Stimulated activated CD8-positive, alpha-beta memory T cell treated with anti-CD3 and anti-CD28 coated beads, Interleukin-15, amount 100 ng/mL, for 48 hours (primary cell): ENCODE measurements around the gene MUC5AC.
A peak's percentile ranks its signal among the peaks of the same experiment; 100 is the strongest.
"Not testable (repeated sequence)": the region's sequence is repeated elsewhere in the genome, so short reads cannot be mapped to it uniquely, and the experiment has no call there.

Experiments used
- DNase-seq, 2 donors: peaks; one replicate each; pipeline ENCODE4 v3.0.0-alpha.2; 2020; ENCODE audit warnings: low read depth in 2 of 2

The MUC5AC gene

DNA sequence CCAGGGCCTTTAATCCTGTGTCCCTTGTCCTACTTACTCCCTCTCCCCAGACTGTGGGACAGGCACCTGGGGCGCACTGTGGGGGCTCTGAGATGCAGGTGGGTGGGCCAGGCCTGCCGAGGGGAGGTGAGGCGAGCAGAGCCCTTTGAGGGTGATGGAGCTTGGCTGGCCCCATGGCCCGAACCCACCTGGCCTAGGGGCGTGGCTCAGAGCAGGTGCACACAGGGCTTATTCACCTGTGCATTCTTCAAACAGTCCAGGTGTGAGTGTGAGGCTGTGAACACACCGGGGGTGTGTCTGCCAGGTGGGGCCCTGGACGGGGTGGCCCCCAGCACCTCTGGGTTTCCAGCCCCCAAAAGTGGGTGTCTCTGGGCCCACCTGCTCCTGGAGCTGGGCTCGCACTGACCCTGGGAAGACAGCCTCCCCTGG lies 9.0 kb upstream of the MUC5AC start:
- no peak for DNase-seq

DNA sequence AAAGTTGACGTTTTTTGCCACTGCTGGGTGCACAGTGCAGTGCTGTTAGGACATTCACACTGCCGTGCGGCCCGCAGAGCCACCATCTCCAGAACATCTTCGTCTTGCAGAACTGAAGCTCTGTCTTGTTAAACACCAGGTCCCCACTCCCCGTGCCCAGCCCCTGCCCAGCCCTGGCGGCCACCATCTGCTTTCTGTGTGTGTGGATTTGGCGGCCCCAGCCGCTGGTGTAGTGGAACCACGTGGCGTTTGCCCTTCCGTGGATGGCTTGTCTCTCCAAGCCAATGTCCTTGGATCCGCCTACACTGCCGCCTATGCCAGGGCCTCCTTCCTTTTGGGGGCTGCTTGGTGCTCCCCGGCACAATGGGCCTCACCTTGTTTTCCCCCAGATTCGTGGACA lies 8.2 kb upstream of the MUC5AC start:
- DNase-seq = no peak

DNA sequence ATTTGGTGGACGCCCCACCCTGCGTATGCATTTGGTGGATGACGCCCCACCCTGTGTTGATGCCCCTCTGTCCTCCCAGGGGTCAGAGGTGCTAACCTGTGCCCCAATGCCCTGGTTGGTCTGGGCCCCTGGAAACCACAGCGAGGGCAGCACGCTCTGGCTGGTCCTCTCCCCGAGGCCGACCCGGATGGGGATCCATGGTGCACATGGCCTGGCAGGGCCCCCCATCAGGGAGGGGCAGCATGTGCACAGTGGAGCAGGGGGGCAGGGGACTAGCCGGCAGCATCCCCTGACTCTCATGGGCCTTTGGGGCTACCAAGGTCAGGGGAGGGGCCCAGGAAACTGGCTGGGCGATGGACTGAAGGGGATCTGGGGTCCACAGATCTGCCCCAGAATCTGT lies 7.6 kb upstream of the MUC5AC start:
- no peak for DNase-seq

DNA sequence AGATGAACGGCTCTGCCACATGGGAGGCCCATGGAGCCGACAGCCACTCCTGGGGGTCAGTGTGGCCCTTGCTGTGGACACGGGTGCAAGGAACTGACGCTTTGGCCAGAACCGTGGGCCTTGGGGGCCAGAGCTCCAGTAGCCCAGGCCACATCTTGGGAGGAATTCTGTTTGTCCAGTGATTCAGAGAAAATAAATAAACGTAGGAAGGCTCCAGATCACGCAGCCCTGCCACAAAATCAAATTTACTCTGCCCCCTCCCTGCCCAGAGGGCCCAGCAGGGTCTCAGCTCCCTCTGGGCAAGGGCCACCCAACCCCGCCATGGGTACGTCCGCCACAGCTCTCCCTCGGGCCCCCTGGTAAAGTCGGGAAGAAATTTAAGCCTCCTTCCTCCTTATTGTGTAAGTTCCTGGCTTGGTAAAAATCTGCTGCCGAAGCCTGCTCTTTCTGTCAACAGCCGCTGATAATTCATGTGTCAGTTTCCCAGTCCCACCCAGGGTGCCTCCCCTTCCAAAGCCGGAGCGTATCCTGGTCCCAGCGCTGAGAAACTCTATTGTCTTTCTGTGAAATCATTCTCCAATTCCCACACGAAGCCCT lies 6.9 kb upstream of the MUC5AC start:
- no peak for DNase-seq

DNA sequence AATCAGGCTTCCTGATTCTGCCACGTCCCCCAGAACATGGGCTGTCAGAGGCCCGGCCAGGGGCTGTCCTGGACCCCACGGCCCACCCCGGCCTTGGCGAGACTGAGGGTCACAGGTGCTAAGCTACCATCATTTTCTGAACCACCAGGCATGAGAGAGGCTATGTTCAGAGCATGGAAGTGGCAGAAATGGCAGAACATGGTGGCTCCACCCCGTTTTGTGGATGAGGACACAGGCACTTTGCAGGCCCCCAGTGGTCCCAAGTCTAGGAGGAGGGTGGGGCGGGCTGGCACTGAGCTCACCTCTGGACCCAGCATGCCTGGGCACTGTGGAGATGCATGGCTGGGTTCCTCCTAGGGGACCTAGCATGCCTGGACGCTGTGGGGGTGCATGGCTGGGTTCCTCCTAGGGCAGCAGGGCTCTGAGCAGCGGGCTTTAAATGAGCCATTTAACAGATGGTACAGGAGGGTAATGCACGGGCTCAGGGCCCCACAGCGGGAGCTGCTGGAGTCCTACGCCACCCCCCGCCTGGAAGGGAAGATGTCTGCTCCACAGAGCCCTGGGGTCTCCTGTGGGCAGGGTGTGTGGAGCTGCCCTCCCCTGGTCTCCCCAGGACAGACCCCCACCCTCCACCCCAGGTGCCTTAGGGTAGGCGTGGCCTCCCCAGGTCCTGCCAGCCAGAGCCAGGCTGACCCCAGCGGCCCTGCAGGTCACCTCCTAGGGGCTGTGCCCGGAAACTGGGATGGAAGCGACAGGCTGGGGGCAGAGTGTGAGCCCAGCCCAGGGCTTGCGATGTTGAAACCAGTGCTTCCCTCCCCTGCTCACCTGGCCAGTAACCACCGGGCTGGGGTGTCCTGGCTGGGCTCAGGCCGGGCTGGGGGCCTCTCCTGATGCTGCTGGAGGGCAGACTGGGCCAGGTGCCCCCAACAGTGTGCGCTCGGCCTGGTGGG lies 6.1 kb upstream of the MUC5AC start:
- no peak for DNase-seq

DNA sequence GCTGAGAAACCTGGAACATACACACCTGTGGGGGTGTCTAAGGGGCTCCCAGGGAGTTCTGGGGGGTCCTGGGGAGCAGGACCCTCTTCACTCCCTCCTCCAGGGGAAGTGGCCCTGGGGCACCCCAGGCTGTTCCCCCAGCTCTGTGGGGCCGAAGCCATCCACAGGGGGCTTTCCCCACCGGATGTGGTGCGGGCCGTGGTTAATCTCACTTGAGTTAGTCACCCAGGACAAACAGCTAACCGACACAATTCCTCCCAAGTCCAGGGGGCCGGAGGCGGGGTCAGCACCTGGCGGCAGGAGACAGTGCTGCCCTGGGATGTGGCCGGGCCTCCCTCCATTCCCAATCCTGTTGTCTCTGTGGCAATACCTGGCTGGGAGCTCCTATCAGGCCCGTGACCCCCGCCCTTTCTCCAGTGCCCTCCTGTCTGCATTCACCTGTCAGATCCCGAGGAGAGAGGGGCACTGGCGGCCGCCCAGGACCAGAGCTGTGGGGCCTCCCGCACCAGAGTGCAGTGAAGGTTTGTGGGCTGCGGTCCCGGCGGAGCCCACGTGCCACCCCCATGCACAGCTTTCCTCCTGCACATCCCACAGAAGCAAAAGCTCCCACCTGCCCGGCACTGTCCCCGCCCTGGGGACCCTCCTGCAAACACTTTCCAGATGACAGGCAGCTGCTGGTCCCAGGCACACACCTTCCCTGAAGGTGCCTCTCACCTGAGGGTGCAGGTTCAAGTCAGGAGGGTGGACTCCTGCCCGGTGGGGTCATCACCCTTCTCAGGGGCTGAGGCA lies 5.2 kb upstream of the MUC5AC start:
- DNase-seq = peak in 1 of 2 donors; percentile 47

DNA sequence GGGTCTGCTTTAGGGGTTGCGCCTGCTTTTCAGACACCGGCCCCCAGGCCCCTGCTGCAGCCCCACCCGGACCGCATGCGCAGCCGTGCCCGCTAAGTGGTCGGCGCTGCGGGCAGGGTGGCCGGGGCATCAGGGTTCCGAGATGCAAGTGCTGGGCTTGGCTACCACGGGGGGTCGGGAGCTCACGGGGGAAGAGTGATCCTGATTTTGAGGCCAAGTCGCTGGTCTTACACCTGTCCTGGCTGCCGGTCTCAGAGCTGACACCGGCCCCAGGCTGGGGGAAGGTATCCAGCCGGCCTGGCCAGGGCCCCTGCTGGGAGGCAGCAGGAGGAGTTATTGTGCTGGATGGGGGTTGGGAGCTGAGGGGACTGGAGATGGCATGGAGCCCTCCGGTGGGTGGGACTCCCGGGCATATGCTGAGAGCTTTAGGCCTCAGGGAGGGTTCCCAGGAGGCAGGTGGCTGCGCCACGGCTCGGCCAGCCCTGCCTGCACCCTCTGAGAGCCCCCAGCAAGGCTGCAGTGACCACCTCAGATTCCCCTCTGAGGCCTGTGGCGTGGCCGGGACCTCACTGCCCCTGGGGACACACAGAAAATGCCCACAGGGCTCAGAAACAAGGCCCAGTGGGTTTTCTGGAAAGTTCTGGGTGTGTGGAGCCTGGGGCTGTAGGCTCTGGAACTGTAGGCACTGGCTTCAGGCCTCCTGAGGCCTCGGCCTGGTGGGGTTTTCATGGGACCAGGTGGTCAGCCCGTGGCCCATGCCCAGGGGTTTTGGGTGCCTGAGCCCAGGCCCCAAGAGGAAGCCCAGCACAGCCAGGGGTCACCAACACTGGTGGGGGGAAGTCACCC lies 4.4 kb upstream of the MUC5AC start:
- DNase-seq = no peak

DNA sequence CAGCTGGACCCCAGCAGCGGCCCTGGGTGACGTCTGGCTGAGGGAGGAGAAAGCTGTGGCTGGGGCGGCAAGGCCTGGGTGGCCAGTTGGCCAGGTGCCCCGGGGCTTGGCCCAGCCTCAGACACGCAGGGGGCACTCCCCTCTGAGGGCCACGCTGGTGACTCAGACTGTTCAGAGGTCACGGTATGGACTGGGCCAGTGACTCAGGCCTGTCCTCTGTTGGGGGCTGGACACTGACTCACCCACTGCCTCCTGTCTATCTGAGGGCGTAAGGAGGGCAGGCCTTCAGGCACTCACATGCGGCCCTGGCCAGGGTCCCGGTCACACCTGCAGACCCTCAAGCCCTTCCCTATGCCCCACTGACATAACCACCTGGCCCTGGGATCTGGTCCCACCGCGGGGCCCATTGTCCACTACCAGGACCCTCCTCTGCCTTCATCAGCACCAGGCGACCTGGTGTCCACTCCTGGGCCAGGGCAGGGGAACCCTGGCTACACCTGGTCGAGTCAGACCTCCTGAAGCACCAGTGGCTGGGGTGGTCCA lies 3.7 kb upstream of the MUC5AC start:
- no peak for DNase-seq

DNA sequence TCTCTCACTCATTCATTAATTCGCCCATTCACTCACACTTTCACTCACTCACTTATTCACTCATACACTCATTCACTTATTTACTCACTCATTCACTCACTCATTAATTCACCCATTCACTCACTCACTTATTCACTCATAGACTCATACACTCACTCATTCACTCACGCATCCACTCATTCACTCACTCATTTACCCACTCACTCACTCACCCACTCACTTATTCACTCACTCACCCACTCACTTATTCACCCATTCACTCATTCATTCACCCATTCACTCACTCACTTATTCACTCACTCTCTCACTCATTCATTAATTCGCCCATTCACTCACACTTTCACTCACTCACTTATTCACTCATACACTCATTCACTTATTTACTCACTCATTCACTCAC lies 3.1 kb upstream of the MUC5AC start:
- not testable (repeated sequence) for DNase-seq

DNA sequence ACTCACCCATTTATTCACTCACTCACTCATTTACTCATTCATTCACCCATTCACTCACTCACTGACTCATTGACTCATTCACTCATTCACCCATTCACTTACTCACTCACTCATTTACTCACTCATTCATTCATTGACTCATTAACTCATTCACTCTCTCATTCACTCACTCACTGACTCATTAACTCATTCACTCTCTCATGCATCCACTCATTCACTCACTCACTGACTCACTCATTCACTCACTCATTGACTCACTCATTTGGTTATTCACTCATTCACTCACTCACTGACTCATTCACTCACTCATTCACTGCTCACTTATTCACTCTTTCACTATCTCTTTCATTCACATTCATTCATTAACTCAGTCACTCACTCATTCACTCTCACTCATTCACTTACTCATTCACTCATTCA lies 2.5 kb upstream of the MUC5AC start:
- DNase-seq = no peak

DNA sequence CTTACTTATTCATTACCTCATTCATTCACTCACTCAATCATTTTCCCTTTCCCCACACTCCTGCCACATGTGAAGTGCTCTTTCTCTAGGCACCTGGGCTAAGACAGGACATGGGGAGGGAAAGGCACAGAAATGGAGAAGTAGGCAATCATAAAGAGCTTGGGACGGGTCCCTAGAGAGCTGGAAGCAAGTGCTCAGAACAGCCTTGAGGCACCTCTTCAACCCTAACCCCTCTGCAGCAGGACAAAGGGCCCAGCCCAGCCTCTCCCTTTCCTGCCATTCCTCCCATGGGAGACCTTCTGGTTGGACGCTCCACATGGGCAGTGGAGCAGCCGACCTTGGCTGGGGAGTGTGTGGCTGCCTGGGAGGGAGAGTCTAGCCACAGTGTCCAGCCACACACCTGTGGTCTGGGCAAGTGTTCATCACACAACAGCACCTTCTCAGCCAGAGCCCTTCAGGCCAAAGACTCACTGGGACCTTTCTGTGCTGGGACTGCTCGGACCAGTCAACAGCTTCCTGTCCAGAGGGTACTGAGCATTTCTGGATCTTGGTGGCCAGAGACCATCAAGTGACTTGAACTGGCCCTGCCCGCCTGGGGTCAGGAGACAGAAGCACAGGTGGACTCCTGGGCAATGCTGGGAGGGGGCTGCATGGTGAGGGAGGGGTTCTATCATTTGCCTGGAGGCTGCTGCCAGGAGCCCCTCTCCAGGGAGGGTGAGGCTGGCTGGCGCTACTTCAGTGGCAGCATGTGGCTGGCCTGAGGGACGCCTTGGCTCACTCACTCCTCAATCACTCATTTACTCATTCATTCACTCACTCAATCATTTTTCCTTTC lies 1.0 kb upstream of the MUC5AC start:
- no peak for DNase-seq

DNA sequence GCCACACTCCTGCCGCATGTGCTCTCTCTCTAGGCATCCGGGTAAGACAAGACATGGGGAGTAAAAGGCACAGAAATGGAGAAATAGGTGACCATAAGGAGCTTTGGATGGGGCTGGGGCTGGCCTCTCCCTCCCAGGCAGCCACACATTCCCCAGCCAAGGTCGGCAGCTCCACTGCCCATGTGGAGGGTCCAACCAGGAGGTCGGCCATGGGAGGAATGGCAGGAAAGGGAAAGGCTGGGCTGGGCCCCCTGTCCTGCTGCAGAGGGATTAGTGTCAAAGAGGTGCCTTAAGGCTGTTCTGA lies 460 bp upstream of the MUC5AC start:
- no peak for DNase-seq

DNA sequence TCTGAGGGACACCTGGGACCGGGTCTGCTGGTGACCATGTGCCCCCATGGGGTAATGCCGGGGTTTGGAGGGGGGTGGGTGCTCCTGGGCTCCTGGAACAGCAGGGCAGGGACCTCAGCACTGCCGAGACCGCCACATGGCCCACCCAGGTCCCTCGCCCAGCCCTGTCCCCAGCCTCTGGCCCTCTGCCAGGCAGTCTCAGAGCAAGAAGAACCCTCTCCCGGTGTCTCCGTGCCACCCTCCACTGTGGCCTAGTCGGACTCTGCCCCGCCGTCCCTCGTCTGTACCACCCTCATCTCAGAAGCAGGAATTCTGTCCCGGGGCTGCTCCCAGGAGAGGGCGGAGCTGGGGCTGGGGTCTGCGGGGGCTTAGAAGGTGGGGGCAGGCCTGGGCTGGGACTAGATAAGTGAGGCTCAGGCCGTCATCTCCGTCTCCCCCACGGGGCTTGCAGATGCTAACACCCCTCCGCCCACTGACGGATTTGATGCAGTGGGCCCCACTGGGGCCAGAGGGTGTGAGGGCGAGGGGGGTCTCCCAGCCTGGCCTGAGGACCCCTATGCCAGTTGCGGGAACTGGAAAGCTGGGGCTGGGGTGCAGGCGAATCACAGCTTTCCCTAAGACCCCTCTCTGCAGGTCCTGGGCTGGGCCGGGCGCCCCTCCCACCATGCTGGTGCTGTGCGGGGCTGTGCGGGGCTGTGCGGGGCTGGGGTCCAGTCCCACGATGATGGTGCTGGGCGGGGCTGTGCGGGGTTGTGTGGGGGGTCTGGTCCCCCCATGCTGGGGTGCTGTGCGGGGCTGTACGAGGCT lies 1.1 kb downstream of the MUC5AC start:
- no peak for DNase-seq

DNA sequence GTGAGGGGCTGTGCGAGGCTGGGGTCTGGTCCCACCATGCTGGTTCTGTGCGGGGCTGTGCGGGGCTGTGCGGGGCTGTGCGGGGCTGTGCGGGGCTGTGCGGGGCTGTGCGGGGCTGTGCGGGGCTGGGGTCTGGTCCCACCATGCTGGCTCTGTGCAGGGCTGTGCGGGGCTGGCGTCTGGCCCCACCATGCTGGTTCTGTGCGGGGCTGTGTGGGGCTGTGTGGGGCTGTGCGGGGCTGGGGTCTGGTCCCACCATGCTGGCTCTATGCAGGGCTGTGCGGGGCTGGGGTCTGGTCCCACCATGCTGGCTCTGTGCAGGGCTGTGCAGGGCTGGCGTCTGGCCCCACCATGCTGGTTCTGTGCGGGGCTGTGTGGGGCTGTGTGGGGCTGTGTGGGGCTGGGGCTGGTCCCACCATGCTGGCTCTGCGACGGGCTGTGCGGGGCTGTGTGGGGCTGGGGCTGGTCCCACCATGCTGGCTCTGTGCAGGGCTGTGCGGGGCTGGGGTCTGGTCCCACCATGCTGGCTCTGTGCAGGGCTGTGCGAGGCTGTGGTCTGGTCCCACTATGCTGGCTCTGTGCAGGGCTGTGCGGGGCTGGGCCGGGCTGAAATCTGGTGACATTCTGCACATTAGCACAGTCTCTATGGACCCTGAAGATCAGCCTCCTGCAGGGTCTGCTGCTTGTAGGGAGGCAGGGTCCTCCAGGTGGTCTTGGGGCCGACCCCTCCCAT lies 1.9 kb downstream of the MUC5AC start:
- DNase-seq = not testable (repeated sequence)

DNA sequence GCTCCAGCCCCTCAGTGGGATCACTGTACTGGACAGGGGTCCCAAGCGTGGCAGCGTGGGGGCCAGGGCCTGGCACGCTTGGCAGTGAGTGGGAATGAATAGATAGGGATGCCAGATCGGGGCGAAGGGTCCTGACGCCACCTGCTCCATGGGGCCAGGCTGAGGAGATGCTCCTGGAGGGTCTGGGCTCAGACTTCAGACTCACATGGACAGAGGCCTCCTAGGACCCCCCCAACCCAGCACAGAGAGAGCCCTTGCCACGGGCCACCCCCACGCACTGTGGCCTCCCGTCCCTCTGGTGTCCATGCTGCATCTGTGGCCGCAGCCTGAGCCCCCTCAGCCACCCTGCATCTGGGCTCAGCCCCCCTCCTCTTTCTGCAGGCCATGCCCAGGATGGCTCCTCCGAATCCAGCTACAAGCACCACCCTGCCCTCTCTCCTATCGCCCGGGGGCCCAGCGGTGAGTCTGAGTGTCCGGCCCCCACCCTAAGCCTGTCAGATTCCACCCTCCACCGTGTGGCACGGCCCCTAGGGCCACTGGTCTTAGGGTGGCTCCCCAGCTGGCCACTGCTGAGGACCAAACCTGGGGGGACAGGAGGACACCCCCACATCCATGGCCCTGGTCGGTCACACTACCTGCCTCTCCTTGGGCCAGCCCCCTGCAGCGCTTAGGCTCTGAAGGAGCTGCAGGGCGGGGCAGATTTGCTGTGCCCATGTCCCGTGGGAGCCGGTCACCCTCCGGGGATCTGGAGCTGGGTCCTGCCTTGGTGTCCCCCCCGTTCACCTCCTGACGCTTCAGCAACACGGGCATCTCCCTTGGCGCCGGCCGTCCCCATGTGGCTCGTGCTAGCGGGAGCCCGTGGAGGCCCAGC lies 2.7 kb downstream of the MUC5AC start:
- DNase-seq = no peak

DNA sequence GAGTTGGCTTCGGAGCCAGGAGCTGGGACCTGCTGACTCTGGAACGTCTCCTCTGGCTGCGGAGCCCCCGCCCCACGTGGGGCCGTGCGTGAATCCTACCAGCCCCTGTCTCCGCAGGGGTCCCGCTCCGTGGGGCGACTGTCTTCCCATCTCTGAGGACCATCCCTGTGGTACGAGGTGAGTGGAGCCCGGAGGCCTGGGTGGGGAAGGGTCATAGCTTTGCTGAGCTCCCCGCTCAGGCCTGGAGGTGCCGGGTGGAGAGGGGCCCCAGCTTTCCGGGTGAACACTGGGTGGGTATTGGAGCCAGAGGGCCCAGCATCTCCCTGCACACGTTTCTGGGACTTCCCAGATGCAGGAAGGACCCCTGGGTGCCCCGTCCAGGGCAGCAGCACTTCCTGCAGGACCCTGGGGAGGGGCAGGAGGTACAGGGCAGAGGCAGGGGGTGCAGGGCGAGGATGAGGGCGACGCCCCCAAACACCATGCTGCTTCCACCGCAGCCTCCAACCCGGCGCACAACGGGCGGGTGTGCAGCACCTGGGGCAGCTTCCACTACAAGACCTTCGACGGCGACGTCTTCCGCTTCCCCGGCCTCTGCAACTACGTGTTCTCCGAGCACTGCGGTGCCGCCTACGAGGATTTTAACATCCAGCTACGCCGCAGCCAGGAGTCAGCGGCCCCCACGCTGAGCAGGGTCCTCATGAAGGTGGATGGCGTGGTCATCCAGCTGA lies 3.8 kb downstream of the MUC5AC start:
- no peak for DNase-seq

DNA sequence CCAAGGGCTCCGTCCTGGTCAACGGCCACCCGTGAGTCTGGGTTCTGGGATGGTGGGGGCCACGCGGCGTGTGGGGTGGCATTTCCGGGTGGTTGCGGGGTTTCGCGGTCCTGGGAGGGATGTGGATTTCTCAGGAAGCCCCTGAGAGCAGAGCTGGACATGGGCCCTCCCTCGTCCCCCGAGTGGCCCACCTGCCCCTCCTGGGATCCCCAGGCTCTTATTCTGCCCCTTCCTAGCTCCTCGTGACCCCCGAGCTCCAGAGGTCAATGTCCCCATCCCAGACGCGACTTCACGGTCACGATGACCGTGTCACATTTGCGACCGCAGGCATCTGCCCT lies 4.4 kb downstream of the MUC5AC start:
- no peak for DNase-seq
